Parathyroid adenoma (tissue), 2 donors: ENCODE measurements around the gene ZBTB7B.

Experiments
- H2AFZ ChIP-seq: fragments of 300-600 bp; sonication (generic); one replicate; pipeline ENCODE4 v1.7.0; 2017; ENCODE audit warnings: antibody characterized with exemption, mild to moderate bottlenecking
- H3K27ac ChIP-seq: fragments of 300-600 bp; sonication (generic); one replicate; pipeline ENCODE4 v1.7.0; 2017
- H3K27me3 ChIP-seq: fragments of 300-600 bp; sonication (generic); one replicate; pipeline ENCODE4 v1.7.0; 2017; ENCODE audit warnings: low read length; ENCODE audit not compliant: control insufficient read depth, insufficient read depth
- H3K36me3 ChIP-seq: fragments of 300-600 bp; sonication (generic); one replicate; pipeline ENCODE4 v1.7.0; 2017; ENCODE audit warnings: low read length; ENCODE audit not compliant: control insufficient read depth, insufficient read depth
- H3K4me1 ChIP-seq: fragments of 300-600 bp; sonication (generic); one replicate; pipeline ENCODE4 v1.7.0; 2017; ENCODE audit warnings: control low read depth
- H3K4me2 ChIP-seq: fragments of 300-600 bp; sonication (generic); one replicate; pipeline ENCODE4 v1.7.0; 2017; ENCODE audit warnings: low read length
- H3K4me3 ChIP-seq: fragments of 300-600 bp; sonication (generic); one replicate; pipeline ENCODE4 v1.7.0; 2017; ENCODE audit warnings: low read depth, low read length
- H3K79me2 ChIP-seq: fragments of 300-600 bp; sonication (generic); one replicate; pipeline ENCODE4 v1.7.0; 2017; ENCODE audit warnings: control low read depth
- H3K9ac ChIP-seq: fragments of 300-600 bp; sonication (generic); one replicate; pipeline ENCODE4 v1.7.0; 2017; ENCODE audit warnings: mild to moderate bottlenecking
- H3K9me3 ChIP-seq: fragments of 300-600 bp; sonication (generic); one replicate; pipeline ENCODE4 v1.7.0; 2017; ENCODE audit warnings: low read length; ENCODE audit not compliant: control insufficient read depth
- TF ChIP-seq, protein P1 (sequence below): fragments of 300-600 bp; sonication (generic); IDR thresholded peaks from one replicate; pipeline ENCODE4 v1.7.0; 2017; ENCODE audit warnings: antibody characterized with exemption, mild to moderate bottlenecking
- donor health status: primary hyperparathyroidism.

ZBTB7B gene

DNA sequence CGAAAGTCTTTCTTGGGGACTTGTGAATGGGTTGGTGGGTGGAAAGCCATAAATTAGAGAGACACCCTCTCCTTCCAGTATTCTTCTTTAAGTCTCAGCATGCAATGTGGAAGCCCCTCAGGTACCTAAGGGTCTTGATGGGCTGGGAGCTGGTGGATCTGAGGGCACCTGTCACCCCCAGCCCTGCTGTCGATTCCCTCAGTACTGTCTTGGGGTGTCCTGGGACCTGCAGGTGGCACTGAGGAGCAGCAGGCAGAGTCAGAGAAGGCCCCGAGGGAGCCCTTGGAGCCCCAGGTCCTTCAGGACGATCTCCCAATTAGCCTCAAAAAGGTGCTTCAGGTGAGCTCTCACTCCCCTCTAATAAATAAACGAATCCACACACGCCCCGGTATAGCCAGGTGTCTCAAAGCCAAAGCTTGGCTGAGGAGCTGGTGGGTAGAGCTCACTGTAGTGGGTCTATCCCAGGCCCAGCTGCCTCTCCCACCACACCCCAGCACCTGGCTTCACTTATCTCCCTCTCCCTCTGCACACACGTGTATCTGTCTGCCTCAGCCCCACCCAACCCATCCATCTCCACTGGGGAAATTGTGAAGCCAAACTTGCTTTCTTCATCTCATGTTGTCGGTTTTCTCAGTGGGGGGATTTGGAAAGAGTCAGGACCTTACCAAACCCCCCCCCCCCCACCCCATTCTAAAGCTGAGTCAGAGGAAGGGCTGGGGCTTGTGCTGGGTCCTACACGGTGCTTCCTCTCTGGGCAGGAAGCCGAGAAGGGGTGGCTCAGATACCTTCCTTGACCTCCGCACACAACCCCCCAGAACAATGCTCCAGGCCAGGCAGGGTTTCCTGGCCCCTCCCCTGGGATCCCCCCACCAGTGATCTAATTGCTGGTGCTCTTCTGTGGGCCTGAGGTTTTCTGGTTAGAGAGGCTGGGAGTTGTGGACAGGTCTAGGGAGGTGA is 50.1 kb downstream of the ZBTB7B start:
- Histone ChIP-seq H3K36me3 (no peaks in the 10 kb centered on the region), H3K27ac (peak overlapping the region; percentile 64), H2AFZ (no peak overlapping the region), H3K4me1 (no peaks in the 10 kb centered on the region), H3K79me2 (no peaks in the 10 kb centered on the region), H3K9ac (no peak overlapping the region), H3K9me3 (no peaks in the 10 kb centered on the region), H3K27me3 (no peaks in the 10 kb centered on the region), H3K4me3 (peak overlapping the region; percentile 82), H3K4me2 (peak overlapping the region; percentile 97)
- TF ChIP-seq, protein P1, sequence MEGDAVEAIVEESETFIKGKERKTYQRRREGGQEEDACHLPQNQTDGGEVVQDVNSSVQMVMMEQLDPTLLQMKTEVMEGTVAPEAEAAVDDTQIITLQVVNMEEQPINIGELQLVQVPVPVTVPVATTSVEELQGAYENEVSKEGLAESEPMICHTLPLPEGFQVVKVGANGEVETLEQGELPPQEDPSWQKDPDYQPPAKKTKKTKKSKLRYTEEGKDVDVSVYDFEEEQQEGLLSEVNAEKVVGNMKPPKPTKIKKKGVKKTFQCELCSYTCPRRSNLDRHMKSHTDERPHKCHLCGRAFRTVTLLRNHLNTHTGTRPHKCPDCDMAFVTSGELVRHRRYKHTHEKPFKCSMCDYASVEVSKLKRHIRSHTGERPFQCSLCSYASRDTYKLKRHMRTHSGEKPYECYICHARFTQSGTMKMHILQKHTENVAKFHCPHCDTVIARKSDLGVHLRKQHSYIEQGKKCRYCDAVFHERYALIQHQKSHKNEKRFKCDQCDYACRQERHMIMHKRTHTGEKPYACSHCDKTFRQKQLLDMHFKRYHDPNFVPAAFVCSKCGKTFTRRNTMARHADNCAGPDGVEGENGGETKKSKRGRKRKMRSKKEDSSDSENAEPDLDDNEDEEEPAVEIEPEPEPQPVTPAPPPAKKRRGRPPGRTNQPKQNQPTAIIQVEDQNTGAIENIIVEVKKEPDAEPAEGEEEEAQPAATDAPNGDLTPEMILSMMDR, result no peak

DNA sequence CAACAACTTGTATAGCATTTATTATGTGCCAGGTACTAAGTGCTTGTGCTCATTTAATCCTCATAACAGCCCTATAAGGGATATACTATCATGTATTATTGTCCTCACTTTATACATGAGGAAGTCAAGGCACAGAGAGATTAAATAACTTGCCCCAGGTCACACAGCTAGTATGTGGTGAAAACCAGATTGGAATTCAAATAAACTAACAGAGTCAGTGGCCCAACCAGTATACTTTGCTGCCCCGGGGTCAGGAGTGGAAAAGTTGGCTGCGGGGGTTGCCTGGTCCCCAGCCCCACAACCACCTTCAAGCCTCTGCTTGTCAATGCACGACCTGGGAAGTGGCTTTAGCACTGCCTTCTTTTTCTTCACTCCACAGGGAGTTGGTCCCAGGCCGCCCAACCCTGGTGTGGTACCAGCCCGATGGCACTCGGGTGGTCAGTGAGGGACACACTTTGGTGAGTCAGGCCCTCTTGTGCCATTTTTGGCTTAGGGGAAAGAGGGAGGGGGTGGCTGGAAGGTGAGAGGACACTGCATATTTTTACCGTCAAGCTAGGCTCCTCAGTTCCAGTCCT is 51.0 kb downstream of the ZBTB7B start:
- H3K4me2 ChIP-seq, result no peak overlapping the region
- no peak overlapping the region for H2AFZ ChIP-seq
- TF ChIP-seq, protein P1, result no peak
- H3K4me1 ChIP-seq, result no peaks in the 10 kb centered on the region
- H3K9ac ChIP-seq, result no peak overlapping the region
- no peak overlapping the region for H3K4me3 ChIP-seq
- no peaks in the 10 kb centered on the region for H3K9me3 ChIP-seq
- no peaks in the 10 kb centered on the region for H3K79me2 ChIP-seq
- H3K36me3 ChIP-seq, result no peaks in the 10 kb centered on the region
- H3K27ac ChIP-seq, result no peak overlapping the region
- H3K27me3 ChIP-seq, result no peaks in the 10 kb centered on the region

DNA sequence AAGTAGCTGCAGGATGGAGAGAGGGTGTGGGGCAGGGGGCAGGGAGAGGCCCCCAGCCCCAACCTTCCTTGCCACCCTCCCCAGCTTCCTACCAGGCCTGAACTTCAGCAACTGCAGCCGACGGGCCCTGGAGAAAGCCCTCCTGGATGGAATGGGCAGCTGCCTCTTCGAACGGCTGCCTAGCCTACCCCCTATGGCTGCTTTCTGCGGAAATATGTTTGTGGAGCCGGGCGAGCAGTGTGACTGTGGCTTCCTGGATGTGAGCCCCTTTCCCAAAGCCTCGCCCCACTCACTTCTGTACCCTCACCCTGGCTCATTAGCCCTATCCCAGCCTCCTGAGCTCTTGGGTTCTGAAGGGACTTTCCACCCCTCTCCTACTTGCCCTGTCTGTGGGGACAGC is 54.5 kb downstream of the ZBTB7B start:
- H2AFZ ChIP-seq, result no peak overlapping the region
- TF ChIP-seq, protein P1, result no peak
- no peaks in the 10 kb centered on the region for H3K9me3 ChIP-seq
- H3K4me2 ChIP-seq, result no peak overlapping the region
- no peak overlapping the region for H3K4me3 ChIP-seq
- no peaks in the 10 kb centered on the region for H3K79me2 ChIP-seq
- no peaks in the 10 kb centered on the region for H3K36me3 ChIP-seq
- peaks cover 2% of the 10 kb centered on the region for H3K4me1 ChIP-seq
- no peak overlapping the region for H3K27ac ChIP-seq
- no peak overlapping the region for H3K9ac ChIP-seq
- no peaks in the 10 kb centered on the region for H3K27me3 ChIP-seq

DNA sequence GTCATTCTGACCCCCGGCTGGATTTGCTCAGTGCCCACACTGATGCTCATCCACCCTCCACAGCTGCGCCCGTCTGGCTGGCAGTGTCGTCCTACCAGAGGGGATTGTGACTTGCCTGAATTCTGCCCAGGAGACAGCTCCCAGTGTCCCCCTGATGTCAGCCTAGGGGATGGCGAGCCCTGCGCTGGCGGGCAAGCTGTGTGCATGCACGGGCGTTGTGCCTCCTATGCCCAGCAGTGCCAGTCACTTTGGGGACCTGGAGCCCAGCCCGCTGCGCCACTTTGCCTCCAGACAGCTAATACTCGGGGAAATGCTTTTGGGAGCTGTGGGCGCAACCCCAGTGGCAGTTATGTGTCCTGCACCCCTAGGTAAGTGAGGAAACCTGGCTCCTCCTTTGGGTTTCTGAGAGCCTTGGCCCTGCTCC is 55.2 kb downstream of the ZBTB7B start:
- H3K36me3 ChIP-seq, result no peaks in the 10 kb centered on the region
- no peak overlapping the region for H3K4me2 ChIP-seq
- no peak overlapping the region for H3K4me3 ChIP-seq
- no peaks in the 10 kb centered on the region for H3K79me2 ChIP-seq
- no peak overlapping the region for H3K27ac ChIP-seq
- H3K4me1 ChIP-seq, result peaks cover 2% of the 10 kb centered on the region
- H3K9ac ChIP-seq, result no peak overlapping the region
- no peak overlapping the region for H2AFZ ChIP-seq
- no peaks in the 10 kb centered on the region for H3K27me3 ChIP-seq
- TF ChIP-seq, protein P1, result no peak
- H3K9me3 ChIP-seq, result no peaks in the 10 kb centered on the region
